Activated T-helper 17 cell treated with anti-CD3 and anti-CD28 coated beads, Interleukin-2, amount 50 U/mL, for 72 hours (primary cell): ENCODE measurements around the gene ZNF726. TPM values are rescaled to one million over a fixed set of nuclear protein-coding genes. Genes with fewer than 3 reads are reported as not detected.
"Not testable (repeated sequence)": the region's sequence is repeated elsewhere in the genome, so short reads cannot be mapped to it uniquely, and the experiment has no call there.

Experiments
- ATAC-seq: fragments of 150-1000 bp; cut with Tn5 transposase; replicated peaks from 2 replicates; pipeline ENCODE4 v1.10.0; 2021; ENCODE audit warnings: mild to moderate bottlenecking, moderate library complexity
- H3K27ac Mint-ChIP-seq: one replicate; pipeline ENCODE4 v1.8.0; 2022; ENCODE audit warnings: mixed read lengths
- H3K27me3 Mint-ChIP-seq: one replicate; pipeline ENCODE4 v1.8.0; 2022; ENCODE audit warnings: mixed read lengths
- H3K36me3 Mint-ChIP-seq: one replicate; pipeline ENCODE4 v1.8.0; 2022; ENCODE audit warnings: low read depth, mild to moderate bottlenecking, mixed read lengths
- H3K4me1 Mint-ChIP-seq: one replicate; pipeline ENCODE4 v1.8.0; 2022; ENCODE audit warnings: mixed read lengths
- H3K4me3 Mint-ChIP-seq: one replicate; pipeline ENCODE4 v1.8.0; 2022; ENCODE audit warnings: mild to moderate bottlenecking, mixed read lengths
- H3K9me3 Mint-ChIP-seq: one replicate; pipeline ENCODE4 v1.8.0; 2022; ENCODE audit warnings: mixed read lengths
- total RNA-seq, 2 donors: library from RNA; stranded (reverse); gene quantifications; one replicate each; pipeline ENCODE4 v1.2.3, GENCODE V29; 2022

Gene ZNF726
- total RNA-seq, 2 donors from 2014 or later = 12.4 to 13.4 TPM

- H3K27me3 Mint-ChIP-seq = peaks cover 27% of the 10 kb centered on the region
- H3K36me3 Mint-ChIP-seq = no peaks in the 10 kb centered on the region
- no peaks in the 10 kb centered on the region for H3K9me3 Mint-ChIP-seq
- no peak for ATAC-seq
- no peak overlapping the region for H3K27ac Mint-ChIP-seq
- no peak overlapping the region for H3K4me3 Mint-ChIP-seq
- H3K4me1 Mint-ChIP-seq = peaks cover 3% of the 10 kb centered on the region
Measured at GRCh38 chr19:23969630-23970029, 54.9 kb downstream of the ZNF726 start.

- peaks cover 23% of the 10 kb centered on the region for H3K27me3 Mint-ChIP-seq
- H3K36me3 Mint-ChIP-seq = no peaks in the 10 kb centered on the region
- H3K4me3 Mint-ChIP-seq = no peak overlapping the region
- no peak overlapping the region for H3K27ac Mint-ChIP-seq
- H3K4me1 Mint-ChIP-seq = peaks cover 3% of the 10 kb centered on the region
- H3K9me3 Mint-ChIP-seq = no peaks in the 10 kb centered on the region
- no peak for ATAC-seq
Measured at GRCh38 chr19:23971598-23971997, 56.9 kb downstream of the ZNF726 start.

GRCh38 chr19:23972161-23972560 lies 57.5 kb downstream of the ZNF726 start:
- no peak for ATAC-seq
- Mint-ChIP-seq H3K27me3 (peaks cover 19% of the 10 kb centered on the region), H3K36me3 (no peaks in the 10 kb centered on the region), H3K27ac (no peak overlapping the region), H3K9me3 (no peaks in the 10 kb centered on the region), H3K4me3 (no peak overlapping the region), H3K4me1 (peaks cover 3% of the 10 kb centered on the region)

GRCh38 chr19:23974941-23975340 lies 60.3 kb downstream of the ZNF726 start:
- H3K27me3 Mint-ChIP-seq = peaks cover 11% of the 10 kb centered on the region
- no peak overlapping the region for H3K27ac Mint-ChIP-seq
- peaks cover 5% of the 10 kb centered on the region for H3K9me3 Mint-ChIP-seq
- peaks cover 3% of the 10 kb centered on the region for H3K4me1 Mint-ChIP-seq
- no peaks in the 10 kb centered on the region for H3K36me3 Mint-ChIP-seq
- H3K4me3 Mint-ChIP-seq = no peak overlapping the region
- ATAC-seq = no peak

- ATAC-seq, H3K27ac Mint-ChIP-seq, H3K36me3 Mint-ChIP-seq: not testable (repeated sequence)
Measured at GRCh38 chr19:23976631-23977030, 61.9 kb downstream of the ZNF726 start.

GRCh38 chr19:23977256-23977655 lies 62.6 kb downstream of the ZNF726 start:
- not testable (repeated sequence) for H3K27me3 Mint-ChIP-seq, ATAC-seq, H3K9me3 Mint-ChIP-seq, H3K4me1 Mint-ChIP-seq, H3K36me3 Mint-ChIP-seq, H3K4me3 Mint-ChIP-seq, H3K27ac Mint-ChIP-seq

More at GRCh38 chr19:23976631-23977030, 61.9 kb downstream of the ZNF726 start:
- not testable (repeated sequence) for H3K9me3 Mint-ChIP-seq, H3K4me3 Mint-ChIP-seq, H3K4me1 Mint-ChIP-seq, H3K27me3 Mint-ChIP-seq

- Mint-ChIP-seq H3K27me3 (peaks cover 2% of the 10 kb centered on the region), H3K36me3 (no peaks in the 10 kb centered on the region), H3K4me1 (peaks cover under 1% of the 10 kb centered on the region), H3K27ac (no peak overlapping the region), H3K4me3 (no peak overlapping the region), H3K9me3 (peaks cover 5% of the 10 kb centered on the region)
- ATAC-seq = no peak
Measured at GRCh38 chr19:23978068-23978467, 63.4 kb downstream of the ZNF726 start.

GRCh38 chr19:23980805-23981204 lies 66.1 kb downstream of the ZNF726 start:
- Mint-ChIP-seq H3K4me3 (no peak overlapping the region), H3K36me3 (no peaks in the 10 kb centered on the region), H3K27ac (no peak overlapping the region), H3K4me1 (no peaks in the 10 kb centered on the region), H3K27me3 (no peaks in the 10 kb centered on the region), H3K9me3 (peaks cover 5% of the 10 kb centered on the region)
- no peak for ATAC-seq

- no peak overlapping the region for H3K27ac Mint-ChIP-seq
- H3K27me3 Mint-ChIP-seq = no peaks in the 10 kb centered on the region
- peaks cover 5% of the 10 kb centered on the region for H3K9me3 Mint-ChIP-seq
- H3K4me3 Mint-ChIP-seq = no peak overlapping the region
- ATAC-seq = no peak
- no peaks in the 10 kb centered on the region for H3K4me1 Mint-ChIP-seq
- no peaks in the 10 kb centered on the region for H3K36me3 Mint-ChIP-seq
Measured at GRCh38 chr19:23981863-23982262, 67.2 kb downstream of the ZNF726 start.

GRCh38 chr19:23983406-23983805 lies 68.7 kb downstream of the ZNF726 start:
- Mint-ChIP-seq H3K4me3 (no peak overlapping the region), H3K27me3 (no peaks in the 10 kb centered on the region), H3K36me3 (no peaks in the 10 kb centered on the region), H3K27ac (no peak overlapping the region), H3K4me1 (no peaks in the 10 kb centered on the region), H3K9me3 (no peaks in the 10 kb centered on the region)
- ATAC-seq = no peak

Other genes starting within 250 kb of the ZNF726 start
- gene ZNF675, start 227.7 kb upstream of the ZNF726 start, total RNA-seq = 10 to 100 TPM; 15.0 to 16.8 TPM
- 1 to 10 TPM; 2.3 to 3.1 TPM for gene ZNF681, start 156.0 kb upstream of the ZNF726 start, total RNA-seq
- gene ZNF254, start 172.3 kb downstream of the ZNF726 start, total RNA-seq = 10 to 100 TPM in 1 of 2 donors, 1 to 10 TPM in 1; 9.6 to 10.2 TPM